Astrocyte (in vitro differentiated cells and primary cell): ENCODE measurements around the gene OCA2. TPM values are rescaled to one million over a fixed set of nuclear protein-coding genes. Genes with fewer than 3 reads are reported as not detected.

Experiments
- DNase-seq: peaks from one replicate; pipeline ENCODE4 v3.0.0-alpha.2; 2010; ENCODE audit warnings: low read depth
- FAIRE-seq: peaks from 2 replicates; lab custom pipeline; 2011; peaks lifted over from hg19 to GRCh38; lab: Jason Lieb, UNC
- H2AFZ ChIP-seq: 2 replicates; pipeline ENCODE4 v1.6.0; 2012; ENCODE audit warnings: low read depth, low read length, inconsistent platforms
- H3K27ac ChIP-seq: 2 replicates; pipeline ENCODE4 v1.5.1; 2011; ENCODE audit warnings: low read depth, low read length, inconsistent platforms
- H3K27me3 ChIP-seq: 2 replicates; pipeline ENCODE4 v1.6.0; 2011; ENCODE audit warnings: low read length, inconsistent platforms; ENCODE audit not compliant: insufficient read depth
- H3K36me3 ChIP-seq: 2 replicates; pipeline ENCODE4 v1.5.1; 2011; ENCODE audit warnings: low read length, inconsistent platforms; ENCODE audit not compliant: insufficient read depth
- H3K4me1 ChIP-seq: 2 replicates; pipeline ENCODE4 v1.5.1; 2011; ENCODE audit warnings: low read length, inconsistent platforms; ENCODE audit not compliant: insufficient read depth
- H3K4me2 ChIP-seq: 2 replicates; pipeline ENCODE4 v1.6.0; 2012; ENCODE audit warnings: low read length, inconsistent platforms
- H3K4me3 ChIP-seq: 2 replicates; pipeline ENCODE4 v1.5.1; 2011; ENCODE audit warnings: low read depth, mild to moderate bottlenecking, low read length, inconsistent platforms; ENCODE audit not compliant: insufficient read depth
- H3K79me2 ChIP-seq: 2 replicates; pipeline ENCODE4 v1.6.0; 2012; ENCODE audit warnings: mild to moderate bottlenecking, low read length, inconsistent platforms; ENCODE audit not compliant: insufficient read depth
- H3K9ac ChIP-seq: 2 replicates; pipeline ENCODE4 v1.6.0; 2012; ENCODE audit warnings: mild to moderate bottlenecking, low read length, inconsistent platforms
- H3K9me3 ChIP-seq: 2 replicates; pipeline ENCODE4 v1.5.1; 2012; ENCODE audit warnings: low read depth, mild to moderate bottlenecking, low read length, inconsistent platforms; ENCODE audit not compliant: insufficient read depth
- H4K20me1 ChIP-seq: 2 replicates; pipeline ENCODE4 v1.6.0; 2012; ENCODE audit warnings: low read length, inconsistent platforms; ENCODE audit not compliant: insufficient read depth
- H3K27ac Mint-ChIP-seq: one replicate; pipeline ENCODE4 v1.8.0; 2021; ENCODE audit warnings: mild to moderate bottlenecking, mixed read lengths; ENCODE audit not compliant: unreplicated experiment
- H3K27me3 Mint-ChIP-seq: one replicate; pipeline ENCODE4 v1.8.0; 2021; ENCODE audit warnings: low read depth, mixed read lengths; ENCODE audit not compliant: unreplicated experiment
- H3K36me3 Mint-ChIP-seq: one replicate; pipeline ENCODE4 v1.8.0; 2021; ENCODE audit warnings: low read depth, mixed read lengths; ENCODE audit not compliant: unreplicated experiment
- H3K4me1 Mint-ChIP-seq: one replicate; pipeline ENCODE4 v1.8.0; 2021; ENCODE audit warnings: low read depth, mixed read lengths; ENCODE audit not compliant: unreplicated experiment
- H3K4me3 Mint-ChIP-seq: one replicate; pipeline ENCODE4 v1.8.0; 2021; ENCODE audit warnings: mild to moderate bottlenecking, moderate library complexity, mixed read lengths; ENCODE audit not compliant: unreplicated experiment
- H3K9me3 Mint-ChIP-seq: one replicate; pipeline ENCODE4 v1.8.0; 2021; ENCODE audit warnings: mild to moderate bottlenecking, mixed read lengths; ENCODE audit not compliant: unreplicated experiment
- CTCF ChIP-seq: IDR thresholded peaks from 2 replicates; pipeline ENCODE4 v1.5.1; 2011; ENCODE audit warnings: low read depth, mild to moderate bottlenecking, inconsistent platforms, low read length, moderate library complexity; ENCODE audit not compliant: insufficient read depth
- EZH2 ChIP-seq: IDR thresholded peaks from 2 replicates; pipeline ENCODE4 v1.6.1; 2012; ENCODE audit warnings: mild to moderate bottlenecking, low read length, inconsistent platforms; ENCODE audit not compliant: insufficient read depth
- total RNA-seq: library from RNA; stranded (reverse); gene quantifications from 2 replicates; pipeline ENCODE4 v1.2.1, GENCODE V29; 2021

Gene OCA2
- total RNA-seq, 1 donor from 2014 or later: 2.9 TPM

DNA sequence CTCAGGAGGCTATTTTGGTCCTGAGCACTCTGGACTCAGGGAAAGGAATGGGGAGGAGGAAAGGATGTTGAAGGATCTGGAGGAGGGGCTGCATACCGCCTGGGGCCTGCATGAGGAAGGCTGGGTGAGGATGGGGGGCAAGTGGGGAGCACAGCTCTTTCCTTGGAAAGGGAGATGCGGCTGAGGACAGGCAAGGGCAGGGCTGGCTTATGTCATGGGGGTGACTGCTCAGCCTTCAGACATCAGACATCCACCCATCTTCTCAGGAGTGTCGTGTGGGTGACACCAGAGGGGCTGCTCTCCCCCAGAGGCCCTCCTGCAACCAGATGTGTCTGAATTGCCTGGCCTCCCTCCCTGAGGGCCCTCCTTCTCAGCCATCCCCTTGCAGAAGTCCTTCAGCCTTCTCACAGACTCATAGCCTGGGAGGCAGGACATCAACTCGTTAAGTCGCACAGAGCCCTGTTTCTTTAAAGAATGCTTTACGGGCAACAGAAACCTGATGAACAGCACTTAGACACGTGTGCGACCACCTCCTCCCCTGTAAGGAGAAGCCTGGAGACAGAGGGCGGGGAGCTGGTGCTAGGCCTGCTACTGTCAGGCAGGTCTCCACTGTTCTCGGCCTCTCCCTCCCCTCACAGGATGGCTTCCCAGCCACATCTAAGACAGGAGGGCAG, 252.3 kb downstream of the OCA2 start:
- FAIRE-seq: no peak
- no peak overlapping the region for H3K4me3 Mint-ChIP-seq
- peaks cover 11% of the 10 kb centered on the region for H3K9me3 Mint-ChIP-seq
- H3K27ac ChIP-seq: no peak overlapping the region
- no peaks in the 10 kb centered on the region for H3K36me3 ChIP-seq
- no peak overlapping the region for H2AFZ ChIP-seq
- H3K4me1 Mint-ChIP-seq: peaks cover 33% of the 10 kb centered on the region
- H3K79me2 ChIP-seq: no peaks in the 10 kb centered on the region
- no peaks in the 10 kb centered on the region for H4K20me1 ChIP-seq
- H3K9ac ChIP-seq: no peak overlapping the region
- peaks cover 4% of the 10 kb centered on the region for H3K27me3 Mint-ChIP-seq
- H3K27me3 ChIP-seq: no peaks in the 10 kb centered on the region
- peaks cover 21% of the 10 kb centered on the region for H3K4me1 ChIP-seq
- H3K36me3 Mint-ChIP-seq: peaks cover 2% of the 10 kb centered on the region
- H3K9me3 ChIP-seq: peaks cover 3% of the 10 kb centered on the region
- TF ChIP-seq EZH2: no peak
- TF ChIP-seq CTCF: no peak
- no peak for DNase-seq
- H3K4me2 ChIP-seq: no peak overlapping the region
- no peak overlapping the region for H3K4me3 ChIP-seq
- H3K27ac Mint-ChIP-seq: peak overlapping the region; percentile 26

GRCh38 chr15:27845535-27846369, 253.4 kb downstream of the OCA2 start:
- H3K4me1 Mint-ChIP-seq: peaks cover 33% of the 10 kb centered on the region
- Histone ChIP-seq H3K9me3 (peaks cover 3% of the 10 kb centered on the region), H3K27ac (no peak overlapping the region), H3K4me1 (peaks cover 21% of the 10 kb centered on the region), H3K36me3 (no peaks in the 10 kb centered on the region), H3K4me2 (no peak overlapping the region), H2AFZ (no peak overlapping the region), H3K4me3 (no peak overlapping the region), H3K9ac (no peak overlapping the region), H3K27me3 (no peaks in the 10 kb centered on the region), H3K79me2 (no peaks in the 10 kb centered on the region), H4K20me1 (no peaks in the 10 kb centered on the region)
- TF ChIP-seq CTCF (no peak), EZH2 (no peak)
- peaks cover 9% of the 10 kb centered on the region for H3K9me3 Mint-ChIP-seq
- H3K27ac Mint-ChIP-seq: no peak overlapping the region
- H3K4me3 Mint-ChIP-seq: no peak overlapping the region
- peaks cover 2% of the 10 kb centered on the region for H3K27me3 Mint-ChIP-seq
- no peak for DNase-seq
- FAIRE-seq: no peak
- no peaks in the 10 kb centered on the region for H3K36me3 Mint-ChIP-seq
